HG02943 (cell line): ENCODE data around the gene GPBP1.
"Not testable (repeated sequence)": the region's sequence is repeated elsewhere in the genome, so short reads cannot be mapped to it uniquely, and the experiment has no call there.

Experiments
- ATAC-seq: cut with Tn5 transposase; IDR thresholded peaks from one replicate; pipeline ENCODE4 v1.9.1; 2021; ENCODE audit warnings: mild to moderate bottlenecking, low read depth, moderate library complexity; ENCODE audit not compliant: unreplicated experiment

GPBP1 gene

DNA sequence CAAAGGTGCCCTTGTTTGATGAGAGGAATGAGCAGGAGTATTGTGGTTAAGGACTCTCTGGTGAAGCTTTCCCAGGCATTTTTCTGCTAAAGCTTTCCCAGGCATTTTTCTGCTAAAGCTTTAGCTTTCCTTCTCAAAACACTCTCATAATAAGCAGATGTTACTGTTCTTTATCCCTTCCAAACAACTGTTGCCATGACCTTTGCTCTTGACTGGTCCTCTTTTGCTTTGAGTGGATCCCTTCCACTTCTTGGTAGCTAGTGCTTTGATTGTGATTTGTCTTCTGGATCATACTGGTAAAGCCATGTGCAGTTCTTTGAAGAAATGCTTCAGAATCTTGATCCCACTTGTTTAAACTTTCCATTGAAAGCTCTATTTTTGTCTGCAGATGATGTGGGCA lies 85.8 kb downstream of the GPBP1 start:
- ATAC-seq, result no peak

GRCh38 chr5:57262541-57262940 lies 88.7 kb downstream of the GPBP1 start:
- no peak for ATAC-seq

GRCh38 chr5:57267805-57268204 lies 93.9 kb downstream of the GPBP1 start:
- ATAC-seq, result no peak

DNA sequence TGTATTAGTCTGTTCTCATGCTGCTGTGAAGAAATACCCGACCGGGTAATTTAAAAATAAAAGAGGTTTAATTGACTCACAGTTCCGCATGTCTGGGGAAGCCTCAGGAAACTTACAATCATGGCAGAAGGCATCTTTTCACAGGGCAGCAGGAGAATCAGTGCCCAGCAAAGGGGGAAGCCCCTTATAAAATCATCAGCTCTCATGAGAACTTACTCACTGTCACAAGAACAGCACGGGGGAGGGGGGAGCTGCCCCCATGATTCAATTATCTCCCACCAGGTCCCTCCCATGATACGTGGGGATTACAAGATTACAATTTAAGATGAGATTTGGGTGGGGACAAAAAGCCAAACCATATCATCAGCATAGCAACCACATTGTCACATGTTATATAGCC lies 102.5 kb downstream of the GPBP1 start:
- ATAC-seq, result no peak

DNA sequence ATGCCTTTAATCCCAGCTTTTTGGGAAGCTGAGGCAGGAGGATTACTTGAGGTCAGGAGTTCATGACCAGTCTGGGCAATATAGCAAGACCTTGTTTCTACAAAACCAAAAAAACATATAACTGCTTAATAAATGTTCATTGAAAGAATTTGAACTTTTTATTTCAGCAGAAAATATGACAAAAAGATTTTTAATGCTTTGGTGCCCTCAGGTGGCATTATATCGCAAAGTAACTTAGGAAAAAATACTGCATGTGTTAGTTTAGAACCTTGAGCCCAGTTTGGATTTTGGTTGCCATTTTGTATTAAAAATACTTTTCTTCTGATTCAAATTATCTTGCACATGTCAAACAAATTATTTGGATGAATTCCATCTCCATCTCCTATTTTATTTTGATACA lies 103.2 kb downstream of the GPBP1 start:
- ATAC-seq, result no peak

GRCh38 chr5:57280853-57281252 lies 107.0 kb downstream of the GPBP1 start:
- no peak for ATAC-seq

- ATAC-seq, result not testable (repeated sequence)
Measured at GRCh38 chr5:57285084-57285483, 111.2 kb downstream of the GPBP1 start.

- ATAC-seq, result no peak
Measured at GRCh38 chr5:57291894-57292293, 118.0 kb downstream of the GPBP1 start.

GRCh38 chr5:57292336-57292735 lies 118.5 kb downstream of the GPBP1 start:
- ATAC-seq, result no peak

DNA sequence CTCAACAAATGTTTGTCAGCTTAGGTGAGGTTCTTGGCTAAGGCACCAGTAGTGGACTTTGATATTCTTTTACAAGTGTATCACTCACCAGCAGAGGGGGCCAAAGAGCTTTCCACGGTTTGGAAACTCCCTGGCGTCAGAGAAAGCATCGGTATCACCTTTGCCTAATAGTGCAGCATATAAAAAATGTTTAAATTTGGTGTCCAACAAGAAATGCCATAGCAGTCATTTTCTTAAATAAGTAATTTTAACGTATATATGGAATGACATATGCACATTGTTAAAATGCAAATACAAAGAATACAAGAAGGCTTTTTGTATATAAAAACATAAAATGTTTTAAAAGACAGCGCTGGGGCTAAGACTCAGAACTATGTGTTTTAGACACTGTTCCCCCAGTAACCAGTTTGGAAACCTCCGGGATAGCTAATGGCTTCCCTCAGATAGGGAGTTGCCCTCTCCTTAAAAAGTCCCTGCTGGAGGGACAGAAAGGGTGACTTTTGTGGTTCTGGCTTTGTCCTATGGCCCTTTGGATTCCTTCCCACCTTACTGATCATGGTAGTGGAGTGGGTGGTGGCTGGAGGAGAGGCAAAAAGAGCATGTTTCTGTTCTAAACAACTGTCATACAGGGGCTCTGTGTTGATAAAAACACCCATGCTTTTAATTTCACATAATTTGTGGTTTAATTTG lies 124.6 kb downstream of the GPBP1 start:
- peak; percentile 60 for ATAC-seq

DNA sequence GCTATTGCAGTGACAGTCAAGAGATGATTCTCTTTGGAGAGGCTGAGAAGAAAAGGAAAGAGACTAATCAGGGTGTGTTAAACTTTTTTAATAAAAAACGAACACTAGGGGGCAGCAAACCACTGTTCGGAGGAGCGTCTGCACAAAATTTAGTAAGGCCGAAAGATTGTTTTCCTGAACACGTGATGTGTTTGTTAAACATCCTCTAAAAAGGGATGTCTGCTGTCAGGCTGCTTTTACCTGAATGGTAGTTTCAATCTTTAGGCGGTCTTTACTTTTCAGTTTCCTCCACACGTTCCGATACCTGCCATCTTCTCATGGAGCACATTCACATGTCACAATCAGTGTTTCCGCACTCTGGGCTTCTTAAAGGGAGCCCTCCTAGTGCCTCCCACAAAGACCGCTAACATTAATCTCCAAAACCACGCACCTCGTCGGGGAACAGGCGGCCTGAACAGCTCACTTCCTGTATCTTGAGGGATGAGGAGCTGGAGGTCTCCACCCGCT lies 125.2 kb downstream of the GPBP1 start:
- ATAC-seq, result peak; percentile 52

DNA sequence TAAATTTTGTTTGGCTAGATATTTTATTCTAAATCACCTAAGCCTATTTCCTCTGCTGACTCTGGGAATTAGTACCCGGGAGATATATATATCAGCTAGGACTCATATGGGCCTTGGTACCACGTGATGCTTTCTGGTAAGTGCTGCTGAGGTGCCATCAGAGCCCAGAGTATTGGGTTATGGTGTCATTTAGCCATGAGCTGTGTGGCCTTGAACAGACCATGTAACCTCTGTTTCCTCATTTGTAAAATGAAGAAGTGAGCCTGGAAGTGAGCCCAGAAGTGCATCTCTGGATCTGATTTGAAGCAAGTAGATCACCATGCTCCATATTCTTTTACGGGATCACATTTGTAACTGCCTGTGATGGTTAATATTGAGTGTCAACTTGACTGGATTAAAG lies 126.1 kb downstream of the GPBP1 start:
- no peak for ATAC-seq

DNA sequence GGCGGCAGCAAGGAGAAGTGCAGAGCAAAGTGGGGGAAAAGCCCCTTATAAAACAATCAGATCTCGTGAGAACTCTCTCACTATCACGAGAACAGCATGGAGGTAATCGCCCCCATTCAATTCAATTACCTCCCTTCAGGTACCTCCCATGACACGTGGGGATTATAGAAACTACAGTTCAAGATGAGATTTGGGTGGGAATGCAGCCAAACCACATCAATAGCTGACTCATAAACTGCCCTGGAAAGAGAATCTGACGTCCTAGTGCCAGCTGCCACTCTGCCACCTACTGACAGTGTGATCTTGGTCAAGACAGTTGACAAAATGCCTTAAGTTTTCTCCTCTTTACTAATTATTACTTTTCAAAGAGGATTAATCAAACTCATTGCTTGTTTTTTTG lies 128.3 kb downstream of the GPBP1 start:
- ATAC-seq, result no peak

DNA sequence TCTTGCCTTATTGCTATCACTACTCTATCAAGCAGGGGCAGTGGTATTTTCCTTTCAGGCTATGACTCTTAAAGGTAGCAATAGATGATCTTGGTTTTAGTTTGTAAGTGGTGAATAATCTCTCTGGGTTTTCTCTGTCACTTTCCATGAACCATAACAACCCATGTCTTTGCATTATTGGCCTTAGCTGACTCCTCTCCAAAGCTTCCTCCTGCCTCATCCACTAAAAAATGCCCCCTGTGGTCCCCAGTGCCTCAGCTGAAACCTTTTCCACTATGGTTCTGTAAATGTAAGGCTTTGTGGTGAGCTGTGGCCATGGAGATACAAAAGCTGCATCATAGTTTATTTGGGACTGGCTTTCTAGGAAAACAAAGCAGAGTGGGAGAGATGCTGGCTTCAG lies 128.8 kb downstream of the GPBP1 start:
- ATAC-seq, result no peak

DNA sequence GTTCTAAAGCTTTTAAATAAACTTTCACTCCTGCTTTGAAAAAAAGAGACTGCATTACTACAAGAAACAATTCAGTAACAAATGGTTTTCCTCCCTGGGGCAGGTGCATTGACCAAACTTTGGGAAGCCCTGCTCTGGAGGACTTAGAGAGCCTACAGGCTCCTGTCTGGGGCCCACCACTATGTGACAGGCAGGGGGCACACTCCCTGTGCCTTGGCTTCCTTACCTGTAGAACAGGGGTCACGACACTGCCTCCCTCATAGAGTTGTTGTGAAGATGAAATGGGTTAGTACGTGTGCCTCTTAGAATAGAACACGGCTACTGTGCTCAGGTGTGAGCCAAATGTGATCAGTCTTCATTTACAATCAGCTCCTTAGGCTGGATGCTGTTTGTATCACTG lies 130.1 kb downstream of the GPBP1 start:
- no peak for ATAC-seq

GRCh38 chr5:57304931-57305330 lies 131.1 kb downstream of the GPBP1 start:
- no peak for ATAC-seq

- no peak for ATAC-seq
Measured at GRCh38 chr5:57306359-57306758, 132.5 kb downstream of the GPBP1 start.

DNA sequence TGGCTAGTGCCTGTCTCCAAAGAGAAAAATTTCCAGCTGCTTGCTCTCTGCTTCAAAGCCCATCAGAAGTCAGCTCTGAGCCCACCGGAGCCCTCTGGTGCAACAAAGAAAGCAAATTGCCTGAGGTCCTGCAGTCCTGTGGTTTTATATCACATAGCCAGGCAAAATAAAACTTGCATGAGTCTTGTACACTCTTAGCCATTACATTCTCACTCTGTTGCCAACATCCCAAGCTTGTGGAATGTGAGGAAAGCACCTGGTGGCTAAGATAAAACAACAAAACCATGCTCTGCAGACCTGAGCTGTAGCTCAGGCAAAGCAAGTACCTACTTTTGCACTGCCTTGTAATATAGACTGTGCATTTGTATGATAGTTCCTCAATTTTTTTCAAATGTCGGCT lies 133.7 kb downstream of the GPBP1 start:
- ATAC-seq, result no peak

DNA sequence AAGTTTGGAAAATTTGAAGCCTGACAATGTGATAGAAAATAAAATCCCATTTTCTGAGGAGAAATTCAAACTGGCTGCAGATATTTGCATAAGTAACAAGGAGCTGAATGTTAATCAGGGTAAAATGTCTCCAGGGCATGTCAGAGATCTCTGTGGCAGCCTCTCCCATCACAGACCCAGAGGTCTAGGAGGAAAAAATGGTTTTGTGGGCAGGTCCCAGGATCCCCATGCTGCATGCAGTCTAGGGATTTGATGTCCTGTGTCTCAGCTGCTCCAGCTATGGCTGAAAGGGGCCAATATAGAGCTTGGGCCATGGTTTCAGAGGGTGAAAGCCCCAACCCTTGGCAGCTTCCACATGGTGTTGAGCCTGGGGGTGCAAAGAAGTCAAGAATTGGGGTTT lies 135.2 kb downstream of the GPBP1 start:
- ATAC-seq, result not testable (repeated sequence)

DNA sequence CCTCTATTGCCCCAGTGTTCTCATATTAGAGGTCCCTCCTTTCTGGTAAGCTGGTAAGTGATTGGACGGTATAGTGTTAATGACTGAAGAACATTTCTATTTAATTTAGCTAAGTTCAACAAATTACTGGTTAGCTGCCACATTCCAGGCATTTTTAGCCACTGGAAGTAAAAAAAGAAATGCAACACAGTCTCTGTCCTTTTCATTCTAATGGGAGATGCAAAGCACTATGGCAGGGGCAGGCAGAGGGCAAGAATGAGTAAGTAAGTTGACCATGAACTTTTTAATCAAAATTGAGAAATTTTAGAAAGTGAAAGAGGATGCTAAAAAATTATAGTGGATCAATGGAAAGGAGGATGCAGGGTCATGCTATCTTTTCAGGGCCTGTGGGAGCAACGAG lies 137.4 kb downstream of the GPBP1 start:
- ATAC-seq, result no peak

- no peak for ATAC-seq
Measured at GRCh38 chr5:57311921-57312735, 138.3 kb downstream of the GPBP1 start.

DNA sequence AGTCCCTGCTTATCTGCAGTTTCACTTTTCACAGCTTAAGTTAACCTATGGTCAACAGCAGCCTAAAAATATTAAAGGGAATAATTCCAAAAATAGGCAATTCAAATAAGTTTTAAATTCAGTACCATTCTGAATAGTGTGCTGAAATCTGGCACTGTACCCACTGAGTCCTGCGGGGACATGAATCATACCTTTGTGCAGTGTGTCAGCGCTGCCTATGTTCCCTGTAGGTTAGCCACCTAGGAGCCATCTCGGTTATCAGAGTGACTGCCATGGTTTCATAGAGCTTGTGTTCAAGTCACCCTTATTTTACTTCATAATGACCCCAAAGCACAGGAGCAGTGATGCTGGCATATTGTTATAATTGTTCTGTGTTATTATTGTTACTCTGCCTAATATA lies 139.9 kb downstream of the GPBP1 start:
- no peak for ATAC-seq
